GM19463 (cell line): ENCODE data around the gene NT5DC1.
A peak's percentile ranks its signal among the peaks of the same experiment; 100 is the strongest.
"Not testable (repeated sequence)": the region's sequence is repeated elsewhere in the genome, so short reads cannot be mapped to it uniquely, and the experiment has no call there.

ENCODE experiments used
- ATAC-seq: cut with Tn5 transposase; IDR thresholded peaks from one replicate; pipeline ENCODE4 v1.9.1; 2021; ENCODE audit warnings: mild to moderate bottlenecking, moderate library complexity; ENCODE audit not compliant: unreplicated experiment

NT5DC1 gene

DNA sequence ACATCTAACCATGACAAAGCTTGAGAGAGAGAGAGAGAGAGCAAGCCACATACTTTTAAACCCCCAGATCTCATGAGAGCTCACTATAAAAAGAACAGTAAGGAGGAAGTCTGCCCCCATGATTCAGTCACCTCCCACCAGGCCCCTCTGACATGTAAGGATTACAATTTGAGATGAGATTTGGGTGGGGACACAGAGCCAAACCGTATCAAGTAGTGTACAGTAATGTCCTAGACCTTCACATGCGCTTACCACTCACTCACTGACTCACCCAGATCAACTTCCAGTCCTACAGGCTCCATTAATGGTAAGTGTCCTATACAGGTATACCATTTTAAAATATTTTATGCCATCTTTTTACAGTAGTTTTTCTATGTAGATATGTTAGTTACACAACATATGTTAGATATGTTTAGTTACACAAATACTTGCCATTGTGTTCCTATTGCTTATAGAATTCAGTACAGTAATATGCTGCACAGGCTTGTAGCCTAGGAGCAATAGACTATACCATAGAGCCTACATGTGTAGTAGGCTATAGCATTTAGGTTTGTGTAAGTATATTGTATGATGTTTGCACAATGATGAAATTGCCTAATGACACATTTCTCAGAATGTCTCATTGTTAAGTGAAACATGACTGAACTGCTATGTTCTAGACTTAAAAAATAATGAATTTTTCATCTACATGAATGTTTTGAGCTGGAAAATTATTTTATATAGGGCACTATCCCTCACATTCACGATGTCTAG, 167.4 kb downstream of the NT5DC1 start:
- ATAC-seq = peak; percentile 7

DNA sequence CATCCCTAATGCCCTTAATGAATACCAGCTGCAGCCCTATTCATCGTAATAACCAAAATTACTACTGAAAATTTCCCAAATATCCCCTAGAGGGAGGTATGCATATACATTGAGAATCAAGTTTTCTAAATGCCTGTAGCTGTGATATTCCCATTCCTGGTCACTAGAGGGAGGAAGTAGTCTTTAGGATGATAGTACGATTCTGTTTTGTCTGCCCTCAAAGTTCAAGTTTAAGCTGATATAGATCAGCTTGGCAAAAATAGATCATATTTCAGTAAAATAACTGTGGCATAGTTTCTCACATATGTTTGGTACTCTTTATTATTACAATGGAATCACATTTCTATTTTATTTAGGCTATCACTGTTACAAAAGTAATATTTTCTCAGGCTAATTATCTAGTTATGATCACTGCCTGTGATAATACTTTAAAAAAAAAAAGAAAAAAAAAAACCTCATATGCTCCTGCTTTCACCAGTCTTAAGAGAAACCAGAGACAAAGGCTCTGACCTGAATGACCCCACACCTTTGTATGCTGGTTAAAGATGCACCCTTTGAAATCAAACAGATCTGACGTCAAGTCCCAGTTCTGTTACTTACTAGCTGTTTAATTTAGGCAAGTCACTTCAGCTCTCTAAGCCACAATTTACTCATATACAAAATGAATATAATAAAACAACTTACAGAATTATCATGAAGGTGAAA, 168.1 kb downstream of the NT5DC1 start:
- peak; percentile 92 for ATAC-seq

- ATAC-seq = no peak
These were observed 170.6 kb downstream of the NT5DC1 start for GRCh38 chr6:116271149-116271708.

DNA sequence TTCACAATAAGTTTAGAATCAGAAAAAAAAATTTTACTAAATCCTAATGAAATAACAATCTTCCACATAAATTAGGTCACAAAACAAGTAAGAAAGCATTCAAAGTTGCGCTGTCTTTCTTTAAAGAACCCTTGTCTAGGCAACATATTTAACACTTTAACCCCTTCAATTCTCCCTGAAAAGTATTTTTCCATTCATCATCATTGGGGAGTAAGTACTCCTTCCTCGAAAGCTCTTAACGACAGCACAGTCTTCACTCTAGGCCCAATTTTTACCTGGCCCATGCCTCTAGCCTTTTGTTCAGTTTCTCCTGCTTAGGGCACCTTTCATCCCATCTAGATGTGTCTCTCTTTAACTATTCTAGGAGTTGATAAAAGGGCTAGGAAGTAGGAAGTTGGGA, 176.5 kb downstream of the NT5DC1 start:
- ATAC-seq = no peak

DNA sequence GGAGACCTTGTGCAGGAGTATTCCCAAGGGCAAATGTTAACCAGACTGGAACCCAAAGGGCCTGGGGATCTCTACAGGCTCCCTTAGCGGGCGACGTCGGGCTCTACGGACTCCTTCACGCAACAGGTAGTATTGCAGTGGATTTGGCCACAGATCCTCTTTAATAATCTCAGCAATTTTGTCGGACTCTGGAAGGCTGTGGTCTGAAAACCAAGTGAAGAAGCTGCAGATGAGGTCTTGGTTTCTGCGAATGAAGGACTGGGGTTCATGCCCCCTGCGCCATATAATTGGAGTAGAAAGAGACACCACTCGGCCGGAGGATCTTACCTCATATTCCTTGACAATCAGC, 177.8 kb downstream of the NT5DC1 start:
- ATAC-seq = no peak

- ATAC-seq = no peak
These were observed 178.2 kb downstream of the NT5DC1 start for GRCh38 chr6:116278854-116279231.

GRCh38 chr6:116279232-116280160, 178.8 kb downstream of the NT5DC1 start, which contains the start of gene TSPYL1:
Gene TSPYL1 (minus strand): TSS chr6:116279930. CDS start chr6:116279830, 100 bp downstream.
- ATAC-seq = peak; percentile 94

DNA sequence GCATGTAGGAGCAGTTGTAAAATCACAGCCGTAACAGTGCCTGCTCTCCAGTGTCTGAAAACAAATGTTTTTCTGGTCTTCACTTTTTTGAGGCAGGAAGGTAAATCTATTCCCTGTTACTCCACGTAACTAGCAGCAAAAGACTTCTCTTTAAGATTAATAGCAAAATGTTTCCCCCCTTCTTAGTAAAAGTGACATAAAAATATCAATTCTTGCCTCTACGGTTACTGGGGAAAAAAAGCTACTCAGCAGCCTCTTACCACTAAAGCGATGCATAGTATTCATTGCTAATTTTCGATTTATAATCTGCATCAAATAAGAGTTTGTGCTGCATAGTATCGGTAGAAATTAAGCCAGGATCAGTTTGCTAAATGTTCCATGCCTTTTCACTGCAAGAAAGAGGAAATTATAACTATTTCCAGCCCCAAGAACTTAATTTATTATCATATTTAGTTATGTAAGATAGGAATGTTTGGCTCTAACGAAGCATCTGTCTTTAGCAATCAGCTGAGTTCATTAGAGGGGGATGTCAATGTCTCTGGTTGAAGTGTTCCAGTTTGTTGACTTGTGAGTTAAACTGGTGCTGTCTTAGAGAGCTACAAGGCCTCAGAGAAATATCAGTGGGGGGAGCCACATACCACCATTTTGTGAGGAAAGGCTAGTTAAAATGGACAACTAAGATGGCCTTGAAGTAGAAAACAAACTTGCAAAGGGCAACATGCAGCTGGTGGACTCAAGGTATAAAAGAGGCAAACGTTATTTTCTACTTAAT, 179.7 kb downstream of the NT5DC1 start:
- ATAC-seq = no peak

DNA sequence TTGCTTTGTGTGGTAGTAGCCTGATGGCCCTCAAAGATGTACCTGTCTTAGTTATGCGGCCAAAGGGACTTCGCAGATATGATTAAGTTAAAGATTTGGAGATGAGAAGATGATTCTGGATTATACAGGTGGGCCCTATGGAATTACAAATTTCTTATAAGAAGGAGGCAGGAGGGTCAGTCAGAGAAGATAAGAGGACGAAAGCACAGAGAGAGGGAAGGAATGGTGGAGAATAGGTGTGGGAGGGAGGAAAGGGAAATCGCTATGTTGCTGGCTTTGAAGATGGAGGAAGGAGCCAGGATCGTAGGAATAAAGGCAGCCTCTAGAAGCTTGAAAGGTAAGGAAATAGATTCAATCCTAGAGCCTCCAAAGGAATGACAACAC, 180.3 kb downstream of the NT5DC1 start:
- no peak for ATAC-seq

DNA sequence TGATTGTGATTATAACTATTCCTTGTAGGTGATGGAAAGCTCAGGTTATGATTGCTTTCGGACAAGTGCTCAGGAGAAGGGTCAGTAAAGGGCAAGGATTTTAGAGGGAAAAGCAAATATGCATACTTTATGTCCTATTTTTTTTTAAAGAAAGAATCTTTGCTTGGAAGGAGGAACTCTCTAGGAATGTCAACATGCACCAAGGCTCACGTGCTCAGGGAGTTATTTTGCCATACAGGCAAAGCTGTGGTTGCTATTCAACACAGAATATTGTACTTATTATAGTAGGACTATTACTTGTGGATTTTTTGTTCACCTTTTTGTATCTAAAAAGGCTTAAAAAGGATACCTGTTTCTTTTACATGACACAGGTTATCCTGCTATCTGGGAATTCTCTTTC, 182.0 kb downstream of the NT5DC1 start:
- no peak for ATAC-seq

DNA sequence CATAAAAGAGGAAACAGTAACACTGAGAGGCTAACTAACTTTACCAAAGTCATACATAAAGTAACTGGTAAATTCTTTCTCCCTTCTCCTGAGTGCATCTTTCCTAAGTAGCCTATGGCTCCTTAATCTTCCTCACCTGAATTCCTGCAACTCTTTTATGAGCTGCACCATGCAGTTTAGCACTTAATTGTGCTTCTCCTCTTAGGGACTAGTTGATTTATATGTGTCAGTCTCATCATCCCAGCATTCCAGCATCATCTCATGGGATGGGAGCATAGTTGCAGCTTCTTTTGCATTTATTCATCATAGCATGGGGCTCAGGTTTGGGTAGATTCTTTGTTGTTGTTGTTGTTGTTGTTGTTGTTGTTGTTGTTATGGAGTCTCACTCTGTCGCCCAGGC, 182.5 kb downstream of the NT5DC1 start:
- ATAC-seq = no peak

DNA sequence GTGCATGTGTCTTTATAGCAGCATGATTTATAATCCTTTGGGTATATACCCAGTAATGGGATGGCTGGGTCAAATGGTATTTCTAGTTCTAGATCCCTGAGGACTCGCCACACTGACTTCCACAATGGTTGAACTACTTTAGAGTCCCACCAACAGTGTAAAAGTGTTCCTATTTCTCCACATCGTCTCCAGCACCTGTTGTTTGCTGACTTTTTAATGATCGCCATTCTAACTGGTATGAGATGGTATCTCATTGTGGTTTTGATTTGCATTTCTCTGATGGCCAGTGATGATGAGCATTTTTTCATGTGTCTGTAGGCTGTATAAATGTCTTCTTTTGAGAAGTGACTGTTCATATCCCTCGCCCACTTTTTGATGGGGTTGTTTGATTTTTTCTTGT, 184.3 kb downstream of the NT5DC1 start:
- ATAC-seq = not testable (repeated sequence)

DNA sequence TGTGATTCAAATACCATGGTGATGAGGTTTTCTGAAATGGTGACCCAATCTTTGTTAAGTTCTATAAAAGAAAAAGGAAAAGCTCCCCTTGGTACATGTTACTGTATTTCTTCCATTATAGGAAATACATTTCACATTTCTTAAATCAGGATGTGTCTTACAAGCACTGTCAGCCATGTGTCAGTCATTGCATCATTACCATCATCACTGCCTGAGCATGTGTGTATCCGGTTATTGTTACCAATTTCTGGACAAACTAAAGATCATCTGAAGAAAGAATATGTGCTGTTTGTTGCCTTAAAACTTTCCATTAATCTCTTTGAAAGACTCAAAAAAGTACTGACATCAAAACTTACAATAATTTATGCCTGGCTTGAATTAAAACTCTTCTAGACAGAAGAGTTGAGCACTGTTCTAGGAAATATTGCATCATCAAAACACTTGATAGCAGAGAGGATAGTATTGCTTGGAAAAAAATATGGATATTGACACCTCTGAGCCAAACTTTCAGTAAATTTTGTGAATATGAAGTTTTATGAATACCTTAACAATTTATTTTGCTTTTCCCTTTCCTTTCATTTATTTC, 186.2 kb downstream of the NT5DC1 start:
- no peak for ATAC-seq

DNA sequence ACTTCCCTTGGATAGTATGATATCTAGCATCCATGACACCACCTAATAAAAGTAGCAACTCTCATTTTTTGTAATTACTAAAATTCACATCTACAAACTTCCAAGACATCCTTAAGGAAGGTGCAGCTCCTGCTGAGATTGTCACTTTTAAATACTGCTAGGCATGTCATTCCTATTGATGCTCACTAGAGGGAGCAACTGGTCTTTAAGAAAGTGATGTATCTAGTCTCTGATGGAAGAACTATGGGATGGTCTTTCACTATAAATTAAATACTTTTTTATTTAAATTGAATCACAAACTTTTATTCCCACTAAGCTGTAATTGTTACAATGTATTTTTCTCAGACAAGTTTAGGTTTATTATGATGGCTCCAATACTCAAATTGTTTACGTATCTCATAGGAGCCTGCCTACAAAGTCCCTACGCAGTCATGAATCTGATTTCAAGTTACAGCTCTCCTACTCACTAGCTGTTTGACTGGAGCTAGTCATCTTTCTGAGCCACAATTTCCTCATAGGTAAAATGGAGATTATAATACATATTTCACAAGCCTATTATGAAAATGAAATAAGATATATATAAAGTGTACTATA, 187.1 kb downstream of the NT5DC1 start:
- no peak for ATAC-seq

GRCh38 chr6:116289876-116290275, 189.2 kb downstream of the NT5DC1 start:
- no peak for ATAC-seq

- no peak for ATAC-seq
These were observed 190.1 kb downstream of the NT5DC1 start for GRCh38 chr6:116290799-116291198.

- no peak for ATAC-seq
These were observed 191.2 kb downstream of the NT5DC1 start for GRCh38 chr6:116291701-116292396.

GRCh38 chr6:116292553-116292952, 191.9 kb downstream of the NT5DC1 start:
- no peak for ATAC-seq

GRCh38 chr6:116298273-116298672, 197.6 kb downstream of the NT5DC1 start:
- no peak for ATAC-seq
